Glutamatergic neuron (in vitro differentiated cells): Measurements from ENCODE around the gene ERCC2. TPM values are rescaled to one million over a fixed set of nuclear protein-coding genes. Genes with fewer than 3 reads are reported as not detected.
A peak's percentile ranks its signal among the peaks of the same experiment; 100 is the strongest.
"Not testable (repeated sequence)": the region's sequence is repeated elsewhere in the genome, so short reads cannot be mapped to it uniquely, and the experiment has no call there.

Experiments
- DNase-seq: peaks from one replicate; pipeline ENCODE4 v3.0.0; 2022
- H3K27ac Mint-ChIP-seq: one replicate; pipeline ENCODE4 v1.8.0; 2020; ENCODE audit warnings: mild to moderate bottlenecking, mixed read lengths, inconsistent platforms; ENCODE audit not compliant: unreplicated experiment
- H3K27me3 Mint-ChIP-seq: one replicate; pipeline ENCODE4 v1.8.0; 2020; ENCODE audit warnings: mild to moderate bottlenecking, moderate library complexity, mixed read lengths, inconsistent platforms; ENCODE audit not compliant: unreplicated experiment
- H3K36me3 Mint-ChIP-seq: one replicate; pipeline ENCODE4 v1.8.0; 2020; ENCODE audit warnings: mild to moderate bottlenecking, mixed read lengths, inconsistent platforms; ENCODE audit not compliant: unreplicated experiment
- H3K4me1 Mint-ChIP-seq: one replicate; pipeline ENCODE4 v1.8.0; 2020; ENCODE audit warnings: mild to moderate bottlenecking, low read depth, mixed read lengths, inconsistent platforms; ENCODE audit not compliant: unreplicated experiment
- H3K4me3 Mint-ChIP-seq: one replicate; pipeline ENCODE4 v1.8.0; 2020; ENCODE audit warnings: mild to moderate bottlenecking, mixed read lengths, inconsistent platforms; ENCODE audit not compliant: unreplicated experiment
- H3K9me3 Mint-ChIP-seq: one replicate; pipeline ENCODE4 v1.8.0; 2020; ENCODE audit warnings: mild to moderate bottlenecking, moderate library complexity, mixed read lengths, inconsistent platforms; ENCODE audit not compliant: unreplicated experiment
- total RNA-seq: library from RNA; stranded (reverse); fragmentation: NEBNext Ultra II Directional; extraction: Animal tissue kit (Norgen Biotek cat#: 25700); gene quantifications from one replicate; pipeline ENCODE4 v1.2.1, GENCODE V29; 2021; ENCODE audit not compliant: unreplicated experiment
- TF ChIP-seq, protein P1 (sequence below): fragments of 200-600 bp; sonication (generic); IDR thresholded peaks from one replicate; pipeline ENCODE4 v1.5.0; 2021; ENCODE audit not compliant: partially characterized antibody, unreplicated experiment

The ERCC2 gene
- total RNA-seq, 1 donor from 2014 or later = 52.9 TPM

DNA sequence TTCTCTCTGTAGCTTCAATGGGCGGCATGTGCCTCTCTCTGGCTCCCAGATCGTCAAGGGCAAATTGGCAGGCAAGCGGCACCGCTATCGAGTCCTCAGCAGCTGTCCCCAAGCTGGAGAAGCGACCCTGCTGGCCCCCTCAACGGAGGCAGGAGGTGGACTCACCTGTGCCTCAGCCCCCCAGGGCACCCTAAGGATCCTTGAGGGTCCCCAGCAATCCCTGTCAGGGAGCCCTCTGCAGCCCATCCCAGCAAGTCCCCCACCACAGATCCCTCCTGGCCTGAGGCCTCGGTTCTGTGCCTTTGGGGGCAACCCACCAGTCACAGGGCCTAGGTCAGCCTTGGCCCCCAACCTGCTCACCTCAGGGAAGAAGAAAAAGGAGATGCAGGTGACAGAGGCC, 37.7 kb upstream of the ERCC2 start:
- TF ChIP-seq, protein P1, sequence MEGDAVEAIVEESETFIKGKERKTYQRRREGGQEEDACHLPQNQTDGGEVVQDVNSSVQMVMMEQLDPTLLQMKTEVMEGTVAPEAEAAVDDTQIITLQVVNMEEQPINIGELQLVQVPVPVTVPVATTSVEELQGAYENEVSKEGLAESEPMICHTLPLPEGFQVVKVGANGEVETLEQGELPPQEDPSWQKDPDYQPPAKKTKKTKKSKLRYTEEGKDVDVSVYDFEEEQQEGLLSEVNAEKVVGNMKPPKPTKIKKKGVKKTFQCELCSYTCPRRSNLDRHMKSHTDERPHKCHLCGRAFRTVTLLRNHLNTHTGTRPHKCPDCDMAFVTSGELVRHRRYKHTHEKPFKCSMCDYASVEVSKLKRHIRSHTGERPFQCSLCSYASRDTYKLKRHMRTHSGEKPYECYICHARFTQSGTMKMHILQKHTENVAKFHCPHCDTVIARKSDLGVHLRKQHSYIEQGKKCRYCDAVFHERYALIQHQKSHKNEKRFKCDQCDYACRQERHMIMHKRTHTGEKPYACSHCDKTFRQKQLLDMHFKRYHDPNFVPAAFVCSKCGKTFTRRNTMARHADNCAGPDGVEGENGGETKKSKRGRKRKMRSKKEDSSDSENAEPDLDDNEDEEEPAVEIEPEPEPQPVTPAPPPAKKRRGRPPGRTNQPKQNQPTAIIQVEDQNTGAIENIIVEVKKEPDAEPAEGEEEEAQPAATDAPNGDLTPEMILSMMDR = no peak
- no peaks in the 10 kb centered on the region for H3K36me3 Mint-ChIP-seq

DNA sequence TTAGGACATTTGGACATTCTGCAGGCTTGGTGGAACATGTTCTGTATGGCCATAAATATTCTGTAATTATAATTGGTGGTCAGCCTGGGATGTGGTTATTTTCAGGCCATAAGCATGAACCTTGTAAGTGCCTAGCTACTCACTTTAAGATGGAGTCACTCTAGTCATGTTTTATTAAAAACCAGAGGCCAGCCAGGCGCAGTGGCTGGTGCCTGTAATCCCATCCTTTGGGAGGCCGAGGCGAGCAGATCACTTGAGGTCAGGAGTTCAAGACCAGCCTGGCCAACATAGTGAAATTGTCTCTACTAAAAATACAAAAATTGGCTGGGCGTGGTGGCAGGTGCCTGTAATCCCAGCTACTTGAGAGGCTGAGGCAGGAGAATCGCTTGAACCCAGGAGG, 37.2 kb upstream of the ERCC2 start:
- peaks cover 10% of the 10 kb centered on the region for H3K4me1 Mint-ChIP-seq
- not testable (repeated sequence) for H3K9me3 Mint-ChIP-seq, H3K27ac Mint-ChIP-seq, H3K4me3 Mint-ChIP-seq, DNase-seq, H3K27me3 Mint-ChIP-seq, H3K36me3 Mint-ChIP-seq

More for the DNA sequence above, 37.7 kb upstream of the ERCC2 start:
- Mint-ChIP-seq H3K4me3 (no peak overlapping the region), H3K4me1 (peaks cover 10% of the 10 kb centered on the region), H3K27me3 (peaks cover 3% of the 10 kb centered on the region), H3K27ac (no peak overlapping the region), H3K9me3 (peaks cover 2% of the 10 kb centered on the region)
- no peak for DNase-seq

DNA sequence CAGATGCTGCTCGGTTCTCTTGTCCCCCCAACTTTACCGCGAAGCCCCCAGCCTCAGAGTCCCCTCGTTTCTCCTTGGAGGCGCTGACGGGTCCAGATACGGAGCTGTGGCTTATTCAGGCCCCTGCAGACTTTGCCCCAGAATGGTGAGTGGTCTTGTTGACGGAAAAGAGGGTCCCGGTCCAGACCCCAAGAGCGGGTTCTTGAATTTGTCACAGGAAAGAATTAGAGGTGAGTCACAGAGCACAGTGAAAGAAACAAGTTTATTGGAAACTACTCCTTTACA, 36.7 kb upstream of the ERCC2 start:
- Mint-ChIP-seq H3K36me3 (no peaks in the 10 kb centered on the region), H3K9me3 (peaks cover 2% of the 10 kb centered on the region), H3K27me3 (peaks cover 5% of the 10 kb centered on the region), H3K4me1 (peaks cover 10% of the 10 kb centered on the region), H3K4me3 (peak overlapping the region; percentile 95), H3K27ac (no peak overlapping the region)
- DNase-seq = no peak
- TF ChIP-seq, protein P1 = no peak

DNA sequence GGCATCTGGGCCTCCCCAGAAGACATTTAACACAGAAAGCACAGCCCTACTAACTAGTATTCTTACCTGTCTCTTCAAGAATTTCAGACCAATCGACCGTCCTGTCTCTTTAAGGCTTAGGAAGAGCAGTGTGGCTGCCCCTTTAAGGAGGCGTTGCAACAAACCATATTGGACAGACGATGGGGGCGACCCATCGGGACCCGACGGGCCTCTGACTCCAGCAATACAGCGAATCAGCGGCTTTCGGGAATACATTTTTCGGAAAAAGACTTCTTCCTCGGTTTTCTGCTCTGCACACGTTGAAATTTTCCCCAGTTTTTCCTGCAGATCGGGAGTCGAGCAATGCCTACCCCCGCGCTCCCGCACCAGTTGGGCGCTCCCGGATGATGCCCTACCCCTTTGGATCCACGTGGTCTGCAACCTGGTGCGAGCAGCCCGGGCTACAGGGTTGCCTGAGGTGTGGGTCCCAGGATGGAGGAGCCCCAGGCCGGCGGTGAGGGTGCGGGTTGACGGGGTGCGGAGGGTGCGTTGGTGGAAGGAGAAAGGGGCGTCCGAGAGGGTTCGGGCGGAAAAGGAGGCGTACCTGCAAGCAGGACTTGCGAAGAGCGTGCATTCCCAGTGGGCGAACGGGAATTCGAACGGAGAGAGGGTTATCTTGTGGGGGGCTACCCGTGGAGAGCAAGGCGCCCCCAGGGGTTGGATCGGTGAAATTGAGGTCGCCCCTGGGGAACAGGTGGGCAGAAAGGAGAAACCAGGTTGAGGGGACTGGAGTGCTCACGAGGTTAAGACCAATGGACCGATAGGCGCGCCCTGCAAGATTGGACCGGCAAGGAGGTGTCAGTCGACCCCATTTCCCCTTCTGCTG, 36.1 kb upstream of the ERCC2 start, which contains the start of gene POLR1G:
Gene POLR1G, plus strand, starts transcription at position 419 of the 865 bp plus-strand sequence. Its CDS starts 53 bp downstream, at position 472.
- Mint-ChIP-seq H3K4me1 (peaks cover 10% of the 10 kb centered on the region), H3K36me3 (no peaks in the 10 kb centered on the region), H3K4me3 (peak within 1 kb of the TSS; percentile 95), H3K9me3 (peaks cover 2% of the 10 kb centered on the region), H3K27me3 (peaks cover 5% of the 10 kb centered on the region), H3K27ac (peak within 1 kb of the TSS; percentile 99)
- peak; percentile 79 for DNase-seq
- TF ChIP-seq, protein P1 = peak; percentile 10

DNA sequence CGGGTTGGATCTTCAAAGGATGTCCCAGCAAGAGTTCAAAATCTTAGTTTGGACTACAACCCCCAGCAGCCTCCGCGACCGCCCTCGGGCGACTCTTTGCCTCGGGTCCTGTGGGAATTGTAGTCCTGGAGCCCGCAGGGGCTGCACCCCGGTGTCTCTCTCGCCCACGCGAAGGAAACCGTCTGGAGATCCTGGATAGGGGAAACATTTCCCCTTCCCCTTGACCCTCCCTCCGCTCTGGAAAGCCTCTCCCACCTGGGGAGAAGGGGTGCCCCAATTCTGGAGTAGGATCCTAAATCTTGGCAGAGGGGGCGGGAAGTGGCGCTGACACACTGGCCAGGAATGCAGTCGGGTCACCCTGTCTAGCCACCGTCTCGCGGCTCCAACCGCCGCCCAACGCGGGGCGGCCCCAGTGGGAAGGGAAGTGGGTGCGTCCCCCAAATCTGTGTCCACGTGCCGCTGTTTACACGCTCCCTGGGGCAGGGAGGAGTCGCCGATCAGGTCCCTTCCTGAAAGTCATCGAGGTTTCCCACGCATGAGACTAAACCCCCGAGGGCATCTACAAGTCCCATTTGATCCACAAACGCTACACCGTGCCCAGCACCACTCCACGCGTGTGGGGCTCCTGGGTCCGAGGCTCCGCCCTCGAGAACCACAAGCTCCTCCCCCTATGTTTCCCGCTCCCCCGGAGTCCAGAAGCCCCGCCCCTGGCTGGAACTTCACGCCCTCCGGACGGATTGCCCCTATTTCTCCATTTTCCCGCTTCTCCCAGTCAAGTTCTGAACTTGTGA, 35.3 kb upstream of the ERCC2 start:
- H3K27me3 Mint-ChIP-seq = peaks cover 5% of the 10 kb centered on the region
- DNase-seq = peak; percentile 86
- H3K4me1 Mint-ChIP-seq = peaks cover 10% of the 10 kb centered on the region
- H3K4me3 Mint-ChIP-seq = peak overlapping the region; percentile 95
- TF ChIP-seq, protein P1 = peak; percentile 2
- peaks cover 2% of the 10 kb centered on the region for H3K9me3 Mint-ChIP-seq
- H3K27ac Mint-ChIP-seq = peak overlapping the region; percentile 99
- H3K36me3 Mint-ChIP-seq = no peaks in the 10 kb centered on the region
